Esophagus muscularis mucosa (tissue), 3 donors: Measurements from ENCODE around the gene UBE2G2.

Source experiments
- CTCF ChIP-seq, 3 experiments: fragments of 200-600 bp in 2 of 3; fragments of 450-650 bp in 1 of 3; sonication (generic) in 2 of 3; IDR thresholded peaks; one replicate each; pipeline ENCODE4 v1.5.1; 2017 to 2019; ENCODE audit warnings: antibody characterized with exemption in 3 of 3, mild to moderate bottlenecking in 2 of 3, moderate library complexity in 1 of 3
- POLR2A ChIP-seq: fragments of 450-650 bp; IDR thresholded peaks from one replicate; pipeline ENCODE4 v1.6.1; 2017; ENCODE audit warnings: antibody characterized with exemption, moderate library complexity, mild to moderate bottlenecking, low read depth
- POLR2AphosphoS5 ChIP-seq, 2 donors: sonication (generic); formaldehyde crosslinking; IDR thresholded peaks; one replicate each; pipeline ENCODE4 v1.6.1; 2017; ENCODE audit warnings: antibody characterized with exemption in 2 of 2

GRCh38 chr21:44736291-44737004, 65.2 kb downstream of the UBE2G2 start:
- TF ChIP-seq CTCF (IDR thresholded peaks at IDR 0.05), result no peak
- no peak for TF ChIP-seq POLR2AphosphoS5 (IDR thresholded peaks at IDR 0.05)
- no peak for TF ChIP-seq POLR2A
